T-helper 2 cell (primary cell): ENCODE measurements around the gene ZNF423.

Experiments used
- DNase-seq, 5 experiments: peaks; one replicate each; pipeline versions ENCODE4 v3.0.0 to v3.0.0-alpha.2; 2012 to 2022

Gene ZNF423

GRCh38 chr16:49780433-49780832 is 75.5 kb downstream of the ZNF423 start:
- no peak for DNase-seq

GRCh38 chr16:49779979-49780378 is 75.9 kb downstream of the ZNF423 start:
- DNase-seq, result no peak

GRCh38 chr16:49778202-49778930 is 77.5 kb downstream of the ZNF423 start:
- DNase-seq, result peak in 1 of 5 experiments; percentile 9

GRCh38 chr16:49776734-49777133 is 79.2 kb downstream of the ZNF423 start:
- no peak for DNase-seq

GRCh38 chr16:49776085-49776595 is 79.8 kb downstream of the ZNF423 start:
- DNase-seq, result no peak

- DNase-seq, result no peak
Measured at GRCh38 chr16:49775581-49775980, 80.3 kb downstream of the ZNF423 start.

- DNase-seq, result no peak
Measured at GRCh38 chr16:49775018-49775417, 80.9 kb downstream of the ZNF423 start.

- no peak for DNase-seq
Measured at GRCh38 chr16:49773534-49774475, 82.1 kb downstream of the ZNF423 start.

- DNase-seq, result no peak
Measured at GRCh38 chr16:49767998-49768397, 87.9 kb downstream of the ZNF423 start.

- no peak for DNase-seq
Measured at GRCh38 chr16:49767414-49767813, 88.5 kb downstream of the ZNF423 start.

GRCh38 chr16:49766225-49766624 is 89.7 kb downstream of the ZNF423 start:
- DNase-seq, result no peak

- DNase-seq, result no peak
Measured at GRCh38 chr16:49763826-49764225, 92.1 kb downstream of the ZNF423 start.

- DNase-seq, result no peak
Measured at GRCh38 chr16:49760815-49761214, 95.1 kb downstream of the ZNF423 start.

GRCh38 chr16:49757559-49758069 is 98.3 kb downstream of the ZNF423 start:
- DNase-seq, result no peak

- no peak for DNase-seq
Measured at GRCh38 chr16:49756775-49757558, 98.9 kb downstream of the ZNF423 start.

- no peak for DNase-seq
Measured at GRCh38 chr16:49755716-49756505, 100.0 kb downstream of the ZNF423 start.

GRCh38 chr16:49755313-49755620 is 100.6 kb downstream of the ZNF423 start:
- no peak for DNase-seq

GRCh38 chr16:49754495-49755312 is 101.2 kb downstream of the ZNF423 start:
- DNase-seq, result peak in 1 of 5 experiments; percentile 5

- DNase-seq, result no peak
Measured at GRCh38 chr16:49750341-49751000, 105.4 kb downstream of the ZNF423 start.

GRCh38 chr16:49749816-49750215 is 106.1 kb downstream of the ZNF423 start:
- DNase-seq, result no peak
